Fibroblast of lung (primary cell): ENCODE measurements around the gene ETV1.

Experiments
- EZH2 ChIP-seq: IDR thresholded peaks from 2 replicates; pipeline ENCODE4 v1.5.1; 2012; ENCODE audit warnings: low read length, control low read depth, mild to moderate bottlenecking; ENCODE audit errors: missing control alignments
- TF ChIP-seq, protein P1 (sequence below), 2 donors: IDR thresholded peaks in 1 of 2; conservative IDR thresholded peaks in 1 of 2; 1 replicate in 1 of 2; 2 replicates in 1 of 2; pipeline ENCODE4 v1.5.1; 2011 to 2012; ENCODE audit warnings: low read length in 2 of 2, control low read depth in 1 of 2, inconsistent platforms in 1 of 2, low read depth in 1 of 2, mild to moderate bottlenecking in 1 of 2

DNA sequence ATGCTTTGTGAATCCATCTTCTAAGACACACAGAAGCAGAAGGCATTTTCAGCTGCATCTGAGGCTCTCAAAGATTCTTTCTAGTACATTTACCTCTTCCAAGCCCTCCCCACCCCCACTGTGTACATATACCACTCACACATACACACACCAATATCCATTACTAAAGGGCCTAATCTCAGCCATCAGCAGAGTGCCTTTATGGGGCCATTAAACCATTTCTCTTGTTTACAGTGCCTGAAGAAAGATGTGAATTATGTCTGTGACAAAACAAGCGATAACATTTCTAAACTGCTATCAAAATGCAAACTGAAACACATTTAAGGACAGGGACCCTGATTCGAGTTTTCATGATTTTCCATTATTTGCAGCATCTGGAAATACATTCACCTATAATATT is 40.0 kb downstream of the ETV1 start:
- TF ChIP-seq, protein P1, sequence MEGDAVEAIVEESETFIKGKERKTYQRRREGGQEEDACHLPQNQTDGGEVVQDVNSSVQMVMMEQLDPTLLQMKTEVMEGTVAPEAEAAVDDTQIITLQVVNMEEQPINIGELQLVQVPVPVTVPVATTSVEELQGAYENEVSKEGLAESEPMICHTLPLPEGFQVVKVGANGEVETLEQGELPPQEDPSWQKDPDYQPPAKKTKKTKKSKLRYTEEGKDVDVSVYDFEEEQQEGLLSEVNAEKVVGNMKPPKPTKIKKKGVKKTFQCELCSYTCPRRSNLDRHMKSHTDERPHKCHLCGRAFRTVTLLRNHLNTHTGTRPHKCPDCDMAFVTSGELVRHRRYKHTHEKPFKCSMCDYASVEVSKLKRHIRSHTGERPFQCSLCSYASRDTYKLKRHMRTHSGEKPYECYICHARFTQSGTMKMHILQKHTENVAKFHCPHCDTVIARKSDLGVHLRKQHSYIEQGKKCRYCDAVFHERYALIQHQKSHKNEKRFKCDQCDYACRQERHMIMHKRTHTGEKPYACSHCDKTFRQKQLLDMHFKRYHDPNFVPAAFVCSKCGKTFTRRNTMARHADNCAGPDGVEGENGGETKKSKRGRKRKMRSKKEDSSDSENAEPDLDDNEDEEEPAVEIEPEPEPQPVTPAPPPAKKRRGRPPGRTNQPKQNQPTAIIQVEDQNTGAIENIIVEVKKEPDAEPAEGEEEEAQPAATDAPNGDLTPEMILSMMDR (conservative IDR thresholded peaks at IDR 0.05 in 1 of 2, IDR thresholded peaks at IDR 0.05 in 1 of 2; ENCODE audit: low read depth in 1 of 2, low read length in 2 of 2) = no peak
- TF ChIP-seq EZH2 = no peak
